Trophoblast cell (in vitro differentiated cells and primary cell): ENCODE results near the gene C5orf46.

Experiments
- DNase-seq, 2 donors: peaks; one replicate each; pipeline ENCODE4 v3.0.0-alpha.2; 2016
- H2AFZ ChIP-seq: 2 replicates; pipeline ENCODE4 v1.6.1; 2013; ENCODE audit warnings: low read length, moderate library complexity, mild to moderate bottlenecking; ENCODE audit not compliant: insufficient read depth, poor library complexity
- H2AK5ac ChIP-seq: 2 replicates; pipeline ENCODE4 v1.6.1; 2013; ENCODE audit warnings: mild to moderate bottlenecking, low read length
- H2BK120ac ChIP-seq: 2 replicates; pipeline ENCODE4 v1.6.1; 2013; ENCODE audit warnings: low read length, mild to moderate bottlenecking, moderate library complexity; ENCODE audit not compliant: insufficient read depth, poor library complexity
- H2BK12ac ChIP-seq: 2 replicates; pipeline ENCODE4 v1.6.1; 2013; ENCODE audit warnings: mild to moderate bottlenecking, low read length, moderate library complexity
- H2BK5ac ChIP-seq: 2 replicates; pipeline ENCODE4 v1.6.1; 2013; ENCODE audit warnings: low read length, low read depth, moderate library complexity, mild to moderate bottlenecking; ENCODE audit not compliant: poor library complexity
- H3K14ac ChIP-seq: 2 replicates; pipeline ENCODE4 v1.6.1; 2013; ENCODE audit warnings: mild to moderate bottlenecking, low read length
- H3K18ac ChIP-seq: 2 replicates; pipeline ENCODE4 v1.6.1; 2013; ENCODE audit warnings: mild to moderate bottlenecking, low read length
- H3K23ac ChIP-seq: 2 replicates; pipeline ENCODE4 v1.6.1; 2013; ENCODE audit warnings: low read length
- H3K27ac ChIP-seq: 2 replicates; pipeline ENCODE4 v1.5.1; 2013; ENCODE audit warnings: low read depth, mild to moderate bottlenecking, inconsistent platforms, low read length, moderate library complexity
- H3K27me3 ChIP-seq: 2 replicates; pipeline ENCODE4 v1.6.1; 2013; ENCODE audit warnings: inconsistent platforms, mild to moderate bottlenecking, low read length, moderate library complexity; ENCODE audit not compliant: insufficient read depth
- H3K36me3 ChIP-seq, 2 experiments: 1 replicate in 1 of 2; 2 replicates in 1 of 2; pipeline ENCODE4 v1.6.1; 2013; ENCODE audit warnings: low read length in 2 of 2, mild to moderate bottlenecking in 2 of 2, moderate library complexity in 1 of 2; ENCODE audit not compliant: insufficient read depth in 2 of 2, control insufficient read depth in 1 of 2
- H3K4ac ChIP-seq: 2 replicates; pipeline ENCODE4 v1.6.1; 2013; ENCODE audit warnings: low read depth, mild to moderate bottlenecking, low read length, moderate library complexity
- H3K4me1 ChIP-seq, 2 experiments: 1 replicate in 1 of 2; 2 replicates in 1 of 2; pipeline ENCODE4 v1.6.1; 2013; ENCODE audit warnings: low read length in 2 of 2, mild to moderate bottlenecking in 2 of 2, moderate library complexity in 1 of 2; ENCODE audit not compliant: insufficient read depth in 2 of 2, control insufficient read depth in 1 of 2
- H3K4me2 ChIP-seq: 2 replicates; pipeline ENCODE4 v1.6.1; 2013; ENCODE audit warnings: inconsistent platforms, mild to moderate bottlenecking, low read length, moderate library complexity
- H3K4me3 ChIP-seq: 2 replicates; pipeline ENCODE4 v1.5.1; 2013; ENCODE audit warnings: mild to moderate bottlenecking, low read depth, low read length, inconsistent platforms
- H3K79me1 ChIP-seq: one replicate; pipeline ENCODE4 v1.6.1; 2013; ENCODE audit warnings: low read length
- H3K79me2 ChIP-seq: 2 replicates; pipeline ENCODE4 v1.6.1; 2013; ENCODE audit warnings: low read length, mild to moderate bottlenecking; ENCODE audit not compliant: control insufficient read depth, insufficient read depth, poor library complexity
- H3K9ac ChIP-seq: 2 replicates; pipeline ENCODE4 v1.6.1; 2013; ENCODE audit warnings: mild to moderate bottlenecking, low read length
- H3K9me3 ChIP-seq: 2 replicates; pipeline ENCODE4 v1.6.1; 2013; ENCODE audit warnings: low read depth, mild to moderate bottlenecking, control low read depth, inconsistent platforms, low read length; ENCODE audit not compliant: insufficient read depth
- H4K12ac ChIP-seq: 2 replicates; pipeline ENCODE4 v1.6.1; 2013; ENCODE audit warnings: low read depth, mild to moderate bottlenecking, low read length, moderate library complexity
- H4K8ac ChIP-seq: 2 replicates; pipeline ENCODE4 v1.6.1; 2013; ENCODE audit warnings: low read depth, mild to moderate bottlenecking, low read length, moderate library complexity
- H4K91ac ChIP-seq: one replicate; pipeline ENCODE4 v1.6.1; 2013; ENCODE audit warnings: low read depth, mild to moderate bottlenecking, low read length, moderate library complexity
- WGBS: extraction: QIAGEN DNeasy Blood & Tissue Kit; methylation state at CpG from one replicate; pipeline ENCODE4 v1.1.7; 2013; ENCODE audit warnings: missing lambda C conversion rate; ENCODE audit not compliant: insufficient read length, insufficient coverage; ENCODE audit errors: extremely low coverage; 5-methylcytosine and 5-hydroxymethylcytosine counted together

C5orf46 gene

GRCh38 chr5:147878066-147878759 is 28.1 kb downstream of the C5orf46 start, which contains the start of gene SCGB3A2:
Gene SCGB3A2 (plus strand): TSS chr5:147878711. CDS start chr5:147878804, 93 bp downstream.
- Histone ChIP-seq H3K14ac (no peak within 1 kb of the TSS), H3K4me2 (no peak within 1 kb of the TSS), H3K4ac (no peak within 1 kb of the TSS), H3K36me3 (peaks cover 0 to 7% of the 10 kb centered on the region in 2 experiments), H3K79me2 (no peaks in the 10 kb centered on the region), H4K8ac (no peak within 1 kb of the TSS), H3K9ac (no peak within 1 kb of the TSS), H3K79me1 (peaks cover 2% of the 10 kb centered on the region), H3K27ac (no peak within 1 kb of the TSS), H4K91ac (no peak within 1 kb of the TSS), H2BK5ac (no peak within 1 kb of the TSS), H2BK120ac (no peak within 1 kb of the TSS), H2AK5ac (no peak within 1 kb of the TSS), H3K4me1 (peaks cover 5 to 13% of the 10 kb centered on the region in 2 experiments), H3K27me3 (no peaks in the 10 kb centered on the region), H4K12ac (no peak within 1 kb of the TSS), H2AFZ (no peak within 1 kb of the TSS), H3K9me3 (no peaks in the 10 kb centered on the region), H3K18ac (no peak within 1 kb of the TSS), H2BK12ac (no peak within 1 kb of the TSS), H3K4me3 (no peak within 1 kb of the TSS), H3K23ac (no peak within 1 kb of the TSS)
- no CpG with 5 or more reads among the region's 2 CpGs for whole genome bisulfite sequencing
- no peak for DNase-seq

- no peak overlapping the region for H3K14ac ChIP-seq
These were observed 29.7 kb downstream of the C5orf46 start for GRCh38 chr5:147876626-147877025.

GRCh38 chr5:147876141-147876540 is 30.2 kb downstream of the C5orf46 start:
- Histone ChIP-seq H2AK5ac (no peak overlapping the region), H2BK120ac (no peak overlapping the region), H2BK12ac (peak overlapping the region; percentile 27), H3K14ac (no peak overlapping the region), H4K12ac (no peak overlapping the region), H4K91ac (peak overlapping the region; percentile 8), H3K4me1 (peaks cover 5 to 12% of the 10 kb centered on the region in 2 experiments), H3K9ac (no peak overlapping the region), H3K4me3 (no peak overlapping the region), H4K8ac (peak overlapping the region; percentile 32), H3K4ac (no peak overlapping the region), H3K9me3 (no peaks in the 10 kb centered on the region), H3K79me2 (no peaks in the 10 kb centered on the region), H3K27ac (no peak overlapping the region), H3K79me1 (peaks cover 2% of the 10 kb centered on the region), H3K4me2 (no peak overlapping the region), H2BK5ac (peak overlapping the region; percentile 45), H3K27me3 (no peaks in the 10 kb centered on the region), H3K36me3 (peaks cover 0 to 3% of the 10 kb centered on the region in 2 experiments), H3K23ac (no peak overlapping the region), H3K18ac (no peak overlapping the region), H2AFZ (no peak overlapping the region)
- DNase-seq: no peak

More at GRCh38 chr5:147876626-147877025, 29.7 kb downstream of the C5orf46 start:
- no peak overlapping the region for H3K4me3 ChIP-seq
- H3K36me3 ChIP-seq: peaks cover 0 to 7% of the 10 kb centered on the region in 2 experiments
- no peak overlapping the region for H2BK120ac ChIP-seq
- H4K8ac ChIP-seq: no peak overlapping the region
- no peak overlapping the region for H4K12ac ChIP-seq
- H2AFZ ChIP-seq: no peak overlapping the region
- H3K4ac ChIP-seq: no peak overlapping the region
- no peaks in the 10 kb centered on the region for H3K9me3 ChIP-seq
- WGBS: no CpG with 5 or more reads among the region's 2 CpGs
- H3K4me1 ChIP-seq: peaks cover 5 to 12% of the 10 kb centered on the region in 2 experiments
- DNase-seq: no peak
- H3K18ac ChIP-seq: no peak overlapping the region
- H2BK12ac ChIP-seq: no peak overlapping the region
- H4K91ac ChIP-seq: no peak overlapping the region
- no peak overlapping the region for H3K27ac ChIP-seq
- no peak overlapping the region for H3K23ac ChIP-seq
- H3K9ac ChIP-seq: no peak overlapping the region
- peaks cover 2% of the 10 kb centered on the region for H3K79me1 ChIP-seq
- H2AK5ac ChIP-seq: no peak overlapping the region
- H3K4me2 ChIP-seq: no peak overlapping the region
- H2BK5ac ChIP-seq: no peak overlapping the region
- no peaks in the 10 kb centered on the region for H3K79me2 ChIP-seq
- no peaks in the 10 kb centered on the region for H3K27me3 ChIP-seq

- Histone ChIP-seq H4K91ac (peak overlapping the region; percentile 53), H3K4me1 (peaks cover 5 to 12% of the 10 kb centered on the region in 2 experiments), H3K4me2 (no peak overlapping the region), H3K18ac (no peak overlapping the region), H3K9me3 (no peaks in the 10 kb centered on the region), H2BK120ac (no peak overlapping the region), H2AK5ac (no peak overlapping the region), H2AFZ (no peak overlapping the region), H3K4me3 (no peak overlapping the region), H3K27ac (no peak overlapping the region), H2BK5ac (no peak overlapping the region), H3K36me3 (no peaks in the 10 kb centered on the region), H4K12ac (no peak overlapping the region), H4K8ac (no peak overlapping the region), H3K9ac (no peak overlapping the region), H3K27me3 (no peaks in the 10 kb centered on the region), H3K79me1 (peaks cover 2% of the 10 kb centered on the region), H2BK12ac (no peak overlapping the region), H3K4ac (no peak overlapping the region), H3K23ac (no peak overlapping the region), H3K79me2 (no peaks in the 10 kb centered on the region), H3K14ac (no peak overlapping the region)
- DNase-seq: no peak
- no CpG with 5 or more reads among the region's 3 CpGs for WGBS
These were observed 31.4 kb downstream of the C5orf46 start for GRCh38 chr5:147874910-147875367.
